Ishikawa (cell line): Measurements from ENCODE around the gene STX8.

ENCODE experiments used
- CEBPB ChIP-seq: IDR thresholded peaks from 2 replicates; pipeline ENCODE4 v1.6.1; 2012
- EP300 ChIP-seq: IDR thresholded peaks from 2 replicates; pipeline ENCODE4 v1.6.1; 2012; ENCODE audit warnings: borderline replicate concordance
- TAF1 ChIP-seq: IDR thresholded peaks from 2 replicates; pipeline ENCODE4 v1.6.1; 2012; ENCODE audit warnings: low read depth, mild to moderate bottlenecking
- YY1 ChIP-seq: IDR thresholded peaks from 2 replicates; pipeline ENCODE4 v1.6.1; 2012; ENCODE audit warnings: low read depth
- TF ChIP-seq, protein P1 (sequence below): IDR thresholded peaks from 2 replicates; pipeline ENCODE4 v1.6.1; 2012
- TF ChIP-seq, protein P2 (sequence below): IDR thresholded peaks from 2 replicates; pipeline ENCODE4 v1.6.1; 2012

DNA sequence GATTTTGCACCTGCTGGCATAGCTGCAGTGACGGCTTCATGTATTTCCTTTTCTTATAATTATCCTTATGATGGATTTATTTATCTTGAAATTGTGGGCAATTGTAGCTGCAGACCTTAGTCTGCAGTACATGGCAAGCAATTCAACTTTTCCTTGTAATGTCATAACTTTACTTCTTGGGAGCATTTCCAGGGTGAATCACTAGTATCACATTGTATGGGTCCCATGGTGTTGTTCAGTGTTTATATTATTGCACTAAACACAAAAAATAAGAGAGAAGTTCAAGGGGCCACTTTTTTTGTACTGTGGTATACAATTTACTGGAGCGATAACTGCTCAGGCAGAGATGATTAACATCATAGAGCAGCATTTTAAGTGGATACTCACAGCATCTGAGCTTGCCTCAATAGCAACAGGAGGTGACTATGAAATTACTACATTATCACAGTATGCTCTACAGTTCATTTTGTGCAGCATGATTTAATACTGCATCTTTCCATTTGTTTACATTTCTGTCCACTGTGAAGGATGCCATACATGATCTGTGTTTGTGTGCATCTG is 169.5 kb downstream of the STX8 start:
- TF ChIP-seq EP300 (no peak), CEBPB (no peak), YY1 (no peak), TAF1 (no peak)
- TF ChIP-seq, protein P1, sequence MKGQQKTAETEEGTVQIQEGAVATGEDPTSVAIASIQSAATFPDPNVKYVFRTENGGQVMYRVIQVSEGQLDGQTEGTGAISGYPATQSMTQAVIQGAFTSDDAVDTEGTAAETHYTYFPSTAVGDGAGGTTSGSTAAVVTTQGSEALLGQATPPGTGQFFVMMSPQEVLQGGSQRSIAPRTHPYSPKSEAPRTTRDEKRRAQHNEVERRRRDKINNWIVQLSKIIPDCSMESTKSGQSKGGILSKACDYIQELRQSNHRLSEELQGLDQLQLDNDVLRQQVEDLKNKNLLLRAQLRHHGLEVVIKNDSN, result no peak
- TF ChIP-seq, protein P2, sequence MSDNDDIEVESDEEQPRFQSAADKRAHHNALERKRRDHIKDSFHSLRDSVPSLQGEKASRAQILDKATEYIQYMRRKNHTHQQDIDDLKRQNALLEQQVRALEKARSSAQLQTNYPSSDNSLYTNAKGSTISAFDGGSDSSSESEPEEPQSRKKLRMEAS, result no peak
